ENCODE measurements around the gene RNF157. TPM values are rescaled to one million over a fixed set of nuclear protein-coding genes. Genes with fewer than 3 reads are reported as not detected.

Gene RNF157
- total and polyA plus RNA-seq, 2 of the 13 experiments (the other 11 are each of a cell fraction or from before 2014, with no cell fraction given): 0.44 to 1.5 TPM

DNA sequence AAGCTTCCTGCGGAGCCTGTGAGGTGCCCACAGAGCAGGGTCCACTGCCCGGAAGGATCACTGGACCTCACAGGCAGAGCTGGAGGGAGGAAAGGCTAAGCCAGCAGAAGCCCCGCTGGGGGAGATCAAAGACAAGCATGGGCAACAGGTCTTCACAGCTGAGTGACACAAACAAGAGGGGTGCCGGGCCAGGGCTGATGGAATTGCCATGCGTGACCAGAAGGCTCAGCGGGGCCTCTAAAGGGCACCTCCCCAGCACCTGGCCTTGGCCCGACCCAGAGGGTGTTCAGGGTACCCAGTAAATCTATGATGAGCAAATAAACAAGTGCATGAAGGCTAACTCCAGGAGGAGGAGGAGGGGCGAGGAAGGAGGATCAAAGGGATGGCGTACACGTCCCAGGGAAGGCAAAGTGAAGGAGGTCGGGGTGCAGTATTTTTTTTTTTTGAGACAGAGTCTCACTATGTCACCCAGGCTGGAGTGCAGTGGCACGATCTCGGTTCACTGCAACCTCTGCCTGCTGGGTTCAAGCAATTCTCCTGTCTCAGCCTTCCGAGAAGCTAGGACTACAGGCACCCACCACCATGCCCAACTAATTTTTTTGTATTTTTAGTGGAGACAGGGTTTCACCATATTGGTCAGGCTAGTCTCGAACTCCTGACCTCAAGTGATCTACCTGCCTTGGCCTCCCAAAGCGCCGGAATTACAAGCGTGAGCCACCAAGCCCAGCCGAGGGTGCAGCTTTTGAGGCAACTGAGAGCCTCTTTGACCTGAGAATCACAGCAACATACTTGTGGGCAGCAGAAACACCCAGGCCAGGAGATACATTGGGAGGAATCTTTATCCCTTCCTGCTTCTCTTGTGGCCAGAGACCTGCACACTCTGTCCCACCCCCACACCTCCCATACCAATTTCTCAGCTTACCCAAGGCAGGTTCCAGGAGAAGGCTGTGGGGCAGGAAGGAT is 120.6 kb downstream of the RNF157 start (continued):
- TF ChIP-seq ZNF839 (CRISPR knock-in tag; IDR thresholded peaks at IDR 0.05; ENCODE audit: borderline replicate concordance) (no peak), ZNF496 (CRISPR knock-in tag; IDR thresholded peaks at IDR 0.05; ENCODE audit: insufficient replicate concordance) (no peak), ZBTB42 (CRISPR knock-in tag; IDR thresholded peaks at IDR 0.05) (0 out of 2 replicates have a peak, but pooled peaks have one; percentile 47), KDM2A (CRISPR knock-in tag; IDR thresholded peaks at IDR 0.05; ENCODE audit: borderline replicate concordance, low read depth) (peak; percentile 50), ZNF7 (CRISPR knock-in tag; IDR thresholded peaks at IDR 0.05) (no peak), ZNF792 (CRISPR knock-in tag; IDR thresholded peaks at IDR 0.05) (no peak), BORCS8-MEF2B (CRISPR knock-in tag; IDR thresholded peaks at IDR 0.05) (no peak; the same call in 1 of the 2 replicates), TRIM22 (IDR thresholded peaks at IDR 0.05) (no peak), ZNF10 (CRISPR knock-in tag; IDR thresholded peaks at IDR 0.05; ENCODE audit: borderline replicate concordance, low read depth) (no peak), ZNF737 (CRISPR knock-in tag; IDR thresholded peaks at IDR 0.05; ENCODE audit: borderline replicate concordance) (no peak), ZNF207 (IDR thresholded peaks at IDR 0.05; ENCODE audit: borderline replicate concordance) (no peak), ZNF563 (CRISPR knock-in tag; IDR thresholded peaks at IDR 0.05) (no peak), MXI1 (IDR thresholded peaks at IDR 0.05; ENCODE audit: borderline replicate concordance, low read depth, low read length) (peak; percentile 59; the same call in 1 of the 3 replicates), ZNF451 (CRISPR knock-in tag; IDR thresholded peaks at IDR 0.05) (no peak), SP5 (CRISPR knock-in tag; IDR thresholded peaks at IDR 0.05; ENCODE audit: borderline replicate concordance, low read depth) (peak; percentile 88), REXO4 (CRISPR knock-in tag; IDR thresholded peaks at IDR 0.05; ENCODE audit: borderline replicate concordance) (no peak), PHF8 (CRISPR knock-in tag; IDR thresholded peaks at IDR 0.05) (no peak; the same call in 1 of the 2 replicates), ZNF24 (IDR thresholded peaks at IDR 0.05) (no peak), NPAS2 (CRISPR knock-in tag; IDR thresholded peaks at IDR 0.05; ENCODE audit: borderline replicate concordance) (no peak), ZBTB20 (CRISPR knock-in tag; IDR thresholded peaks at IDR 0.05; ENCODE audit: borderline replicate concordance, low read depth) (no peak), RBM22 (optimal IDR thresholded peaks at IDR 0.05; ENCODE audit: low read length) (no peak), MIER3 (CRISPR knock-in tag; IDR thresholded peaks at IDR 0.05; ENCODE audit: borderline replicate concordance) (0 out of 2 replicates have a peak, but pooled peaks have one; percentile 45), GTF2F1 (IDR thresholded peaks at IDR 0.05; ENCODE audit: low read length) (no peak), FOXM1 (CRISPR knock-in tag; IDR thresholded peaks at IDR 0.05) (no peak), STAT5B (CRISPR knock-in tag; IDR thresholded peaks at IDR 0.05) (no peak), U2AF2 (IDR thresholded peaks at IDR 0.05; ENCODE audit: low read depth, low read length) (no peak), SIX4 (CRISPR knock-in tag; IDR thresholded peaks at IDR 0.05) (no peak)
- TF ChIP-seq, protein P1, sequence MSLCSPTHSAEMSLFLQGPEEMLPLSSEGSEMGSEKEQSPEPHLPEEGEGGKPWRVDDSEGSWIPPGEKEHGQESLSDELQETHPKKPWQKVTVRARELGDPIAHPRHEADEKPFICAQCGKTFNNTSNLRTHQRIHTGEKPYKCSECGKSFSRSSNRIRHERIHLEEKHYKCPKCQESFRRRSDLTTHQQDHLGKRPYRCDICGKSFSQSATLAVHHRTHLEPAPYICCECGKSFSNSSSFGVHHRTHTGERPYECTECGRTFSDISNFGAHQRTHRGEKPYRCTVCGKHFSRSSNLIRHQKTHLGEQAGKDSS (CRISPR knock-in tag; IDR thresholded peaks at IDR 0.05; ENCODE audit: borderline replicate concordance, low read depth): no peak; the same call in 1 of the 2 replicates
- TF ChIP-seq, protein P2, sequence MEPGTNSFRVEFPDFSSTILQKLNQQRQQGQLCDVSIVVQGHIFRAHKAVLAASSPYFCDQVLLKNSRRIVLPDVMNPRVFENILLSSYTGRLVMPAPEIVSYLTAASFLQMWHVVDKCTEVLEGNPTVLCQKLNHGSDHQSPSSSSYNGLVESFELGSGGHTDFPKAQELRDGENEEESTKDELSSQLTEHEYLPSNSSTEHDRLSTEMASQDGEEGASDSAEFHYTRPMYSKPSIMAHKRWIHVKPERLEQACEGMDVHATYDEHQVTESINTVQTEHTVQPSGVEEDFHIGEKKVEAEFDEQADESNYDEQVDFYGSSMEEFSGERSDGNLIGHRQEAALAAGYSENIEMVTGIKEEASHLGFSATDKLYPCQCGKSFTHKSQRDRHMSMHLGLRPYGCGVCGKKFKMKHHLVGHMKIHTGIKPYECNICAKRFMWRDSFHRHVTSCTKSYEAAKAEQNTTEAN (CRISPR knock-in tag; conservative IDR thresholded peaks at IDR 0.05): 0 out of 2 replicates have a peak, but pooled peaks have one; percentile 35
